Prostate gland (tissue), 2 donors: ENCODE data around the gene NYAP2.

Experiments
- POLR2A ChIP-seq: fragments of 450-650 bp; IDR thresholded peaks from one replicate; pipeline ENCODE4 v1.6.1; 2016; ENCODE audit warnings: antibody characterized with exemption, mild to moderate bottlenecking
- POLR2AphosphoS5 ChIP-seq: sonication (generic); formaldehyde crosslinking; IDR thresholded peaks from one replicate; pipeline ENCODE4 v1.6.1; 2017; ENCODE audit warnings: antibody characterized with exemption
- TF ChIP-seq, protein P1 (sequence below), 4 experiments: fragments of 200-600 bp in 2 of 4; fragments of 450-650 bp in 2 of 4; sonication (generic) in 2 of 4; IDR thresholded peaks; 1 replicate in 3 of 4; 2 replicates in 1 of 4; pipeline ENCODE4 v1.5.1; 2016 to 2019; ENCODE audit warnings: antibody characterized with exemption in 4 of 4, mild to moderate bottlenecking in 2 of 4, moderate library complexity in 2 of 4

DNA sequence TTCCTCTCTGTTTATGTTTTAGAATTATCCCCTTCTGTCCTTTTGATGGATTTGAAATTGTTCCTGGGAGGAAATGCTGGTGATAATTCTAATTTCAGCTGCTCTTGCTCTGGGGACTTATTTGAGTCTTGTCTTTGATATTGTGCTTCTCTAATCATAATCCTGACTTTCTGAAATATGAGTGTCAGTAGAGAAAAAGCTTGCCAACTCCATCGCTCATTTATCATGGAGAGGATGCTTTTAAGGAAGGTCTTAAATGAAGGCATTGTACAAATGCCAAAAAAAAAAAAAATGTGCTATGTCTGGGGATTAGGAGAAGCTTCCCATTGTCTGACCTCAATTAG lies 159.5 kb downstream of the NYAP2 start:
- TF ChIP-seq, protein P1, sequence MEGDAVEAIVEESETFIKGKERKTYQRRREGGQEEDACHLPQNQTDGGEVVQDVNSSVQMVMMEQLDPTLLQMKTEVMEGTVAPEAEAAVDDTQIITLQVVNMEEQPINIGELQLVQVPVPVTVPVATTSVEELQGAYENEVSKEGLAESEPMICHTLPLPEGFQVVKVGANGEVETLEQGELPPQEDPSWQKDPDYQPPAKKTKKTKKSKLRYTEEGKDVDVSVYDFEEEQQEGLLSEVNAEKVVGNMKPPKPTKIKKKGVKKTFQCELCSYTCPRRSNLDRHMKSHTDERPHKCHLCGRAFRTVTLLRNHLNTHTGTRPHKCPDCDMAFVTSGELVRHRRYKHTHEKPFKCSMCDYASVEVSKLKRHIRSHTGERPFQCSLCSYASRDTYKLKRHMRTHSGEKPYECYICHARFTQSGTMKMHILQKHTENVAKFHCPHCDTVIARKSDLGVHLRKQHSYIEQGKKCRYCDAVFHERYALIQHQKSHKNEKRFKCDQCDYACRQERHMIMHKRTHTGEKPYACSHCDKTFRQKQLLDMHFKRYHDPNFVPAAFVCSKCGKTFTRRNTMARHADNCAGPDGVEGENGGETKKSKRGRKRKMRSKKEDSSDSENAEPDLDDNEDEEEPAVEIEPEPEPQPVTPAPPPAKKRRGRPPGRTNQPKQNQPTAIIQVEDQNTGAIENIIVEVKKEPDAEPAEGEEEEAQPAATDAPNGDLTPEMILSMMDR (IDR thresholded peaks at IDR 0.05), result no peak
- no peak for TF ChIP-seq POLR2A
- no peak for TF ChIP-seq POLR2AphosphoS5
